AG04450 (cell line): ENCODE data around the gene EBLN1. TPM values are rescaled to one million over a fixed set of nuclear protein-coding genes. Genes with fewer than 3 reads are reported as not detected.

Source experiments
- CTCF ChIA-PET: fragments of 300-600, 350-600 bp; formaldehyde crosslinking; extraction: SDS; loops from one replicate; lab custom pipeline; 2022; ENCODE audit warnings: antibody characterized with exemption, inconsistent platforms; lab: Charles Lee
- POLR2A ChIA-PET: fragments of 350-600 bp; formaldehyde crosslinking; extraction: SDS; loops from one replicate; lab custom pipeline; 2021; ENCODE audit warnings: antibody characterized with exemption, inconsistent platforms; lab: Yijun Ruan, JAX
- DNase-seq: peaks from one replicate; pipeline ENCODE4 v3.0.0-alpha.2; 2011; ENCODE audit warnings: low read depth, low spot score
- H3K27ac ChIP-seq: one replicate; pipeline ENCODE4 v1.5.1; 2012; ENCODE audit warnings: low read depth, low read length, control low read depth
- H3K27me3 ChIP-seq: one replicate; pipeline ENCODE4 v1.6.0; 2012; ENCODE audit warnings: low read length; ENCODE audit not compliant: control insufficient read depth, insufficient read depth
- H3K4me3 ChIP-seq: 2 replicates; pipeline ENCODE4 v1.5.1; 2011; ENCODE audit warnings: mild to moderate bottlenecking, low read depth, low read length, control low read depth
- H3K9me3 ChIP-seq: 2 replicates; pipeline ENCODE4 v1.5.1; 2012; ENCODE audit warnings: low read length; ENCODE audit not compliant: control insufficient read depth, insufficient read depth
- CTCF ChIP-seq: IDR thresholded peaks from 2 replicates; pipeline ENCODE4 v1.5.1; 2011; ENCODE audit warnings: low read depth, low read length, control low read depth, inconsistent platforms
- polyA plus RNA-seq: library from polyadenylated mRNA; depleted of rRNA; stranded (reverse); fragments of >200 nt; gene quantifications from 2 replicates; pipeline ENCODE4 v1.2.3, GENCODE V29; 2011

The EBLN1 gene
- polyA plus RNA-seq, 1 experiment, result not detected

- DNase-seq, result peak; percentile 78
- Histone ChIP-seq H3K27ac (peak overlapping the region; percentile 66), H3K27me3 (no peaks in the 10 kb centered on the region), H3K9me3 (no peaks in the 10 kb centered on the region), H3K4me3 (peak overlapping the region; percentile 73)
- TF ChIP-seq CTCF, result no peak
- CTCF ChIA-PET, result interaction anchor here (0.5 to 0.7 kb wide), 2 partner anchors 11 to 600 kb away, joined by 3 read pairs; no protein-coding TSS in a partner anchor
- POLR2A ChIA-PET, result interaction anchor here (0.9 to 1.6 kb wide), 3 partner anchors 87 to 208 kb away, joined by 3 to 17 read pairs (median 3); partner anchors contain the start of gene COMMD3
These were observed 11.4 kb upstream of the EBLN1 start for GRCh38 chr10:22228943-22229801.

GRCh38 chr10:22228167-22228938 is 10.5 kb upstream of the EBLN1 start:
- ChIA-PET CTCF (interaction anchor here (0.5 to 0.7 kb wide), 2 partner anchors 218 to 346 kb away, joined by 3 read pairs; no protein-coding TSS in a partner anchor), POLR2A (interaction anchor here (1.6 kb wide), 1 partner anchor 88 kb away, joined by 17 read pairs; the partner anchor contains the start of gene COMMD3)
- TF ChIP-seq CTCF, result no peak
- Histone ChIP-seq H3K4me3 (peak overlapping the region; percentile 73), H3K27me3 (no peaks in the 10 kb centered on the region), H3K9me3 (no peaks in the 10 kb centered on the region), H3K27ac (no peak overlapping the region)
- no peak for DNase-seq

- H3K27me3 ChIP-seq, result no peaks in the 10 kb centered on the region
- H3K4me3 ChIP-seq, result no peak overlapping the region
- TF ChIP-seq CTCF, result no peak
- no peaks in the 10 kb centered on the region for H3K9me3 ChIP-seq
- DNase-seq, result no peak
- CTCF ChIA-PET, result no interaction called here
- POLR2A ChIA-PET, result no interaction called here
- H3K27ac ChIP-seq, result no peak overlapping the region
These were observed 8.8 kb upstream of the EBLN1 start for GRCh38 chr10:22226599-22226998.

GRCh38 chr10:22222236-22223190 is 4.7 kb upstream of the EBLN1 start:
- CTCF ChIA-PET, result no interaction called here
- no peak for TF ChIP-seq CTCF

More at GRCh38 chr10:22222236-22223190, 4.7 kb upstream of the EBLN1 start:
- Histone ChIP-seq H3K27ac (no peak overlapping the region), H3K9me3 (no peaks in the 10 kb centered on the region), H3K4me3 (no peak overlapping the region), H3K27me3 (no peaks in the 10 kb centered on the region)
- POLR2A ChIA-PET, result no interaction called here
- no peak for DNase-seq
